GM12875 (cell line): ENCODE measurements around the gene GGA3.
"Not testable (repeated sequence)": the region's sequence is repeated elsewhere in the genome, so short reads cannot be mapped to it uniquely, and the experiment has no call there.

Source experiments
- H3K4me3 ChIP-seq: one replicate; pipeline ENCODE4 v1.5.1; 2011; ENCODE audit warnings: low read depth, low read length, control low read depth
- CTCF ChIP-seq: IDR thresholded peaks from 2 replicates; pipeline ENCODE4 v1.5.1; 2011; ENCODE audit warnings: low read depth, mild to moderate bottlenecking, control low read depth, inconsistent platforms, low read length, moderate library complexity, borderline replicate concordance; ENCODE audit not compliant: insufficient read depth

GGA3 gene

GRCh38 chr17:75295201-75296158 lies 34.1 kb upstream of the GGA3 start:
- no peak overlapping the region for H3K4me3 ChIP-seq
- TF ChIP-seq CTCF, result no peak

GRCh38 chr17:75292810-75293448 lies 31.5 kb upstream of the GGA3 start:
- H3K4me3 ChIP-seq, result not testable (repeated sequence)

GRCh38 chr17:75289832-75290337 lies 28.5 kb upstream of the GGA3 start:
- H3K4me3 ChIP-seq, result peak overlapping the region; percentile 79
- peak; percentile 43; the same call in 1 of the 2 replicates for TF ChIP-seq CTCF

GRCh38 chr17:75289115-75289831 lies 27.9 kb upstream of the GGA3 start, which contains the start of gene SLC25A19:
SLC25A19 (minus strand) TSS chr17:75289433; CDS start chr17:75286764, 2,669 bp downstream.
- H3K4me3 ChIP-seq, result peak within 1 kb of the TSS; percentile 79
- TF ChIP-seq CTCF, result peak; percentile 57

GRCh38 chr17:75288770-75289114 lies 27.3 kb upstream of the GGA3 start:
- H3K4me3 ChIP-seq, result peak overlapping the region; percentile 79
- no peak for TF ChIP-seq CTCF

GRCh38 chr17:75288359-75288758 lies 27.0 kb upstream of the GGA3 start:
- no peak for TF ChIP-seq CTCF
- peak overlapping the region; percentile 79 for H3K4me3 ChIP-seq

- no peak for TF ChIP-seq CTCF
- no peak overlapping the region for H3K4me3 ChIP-seq
Measured at GRCh38 chr17:75287221-75287620, 25.8 kb upstream of the GGA3 start.
